IMR-90 (cell line): Measurements from ENCODE around the gene NTM.

Source experiments
- FOS ChIP-seq: fragments of 150-350 bp; IDR thresholded peaks from 2 replicates; pipeline ENCODE4 v1.6.1; 2016; ENCODE audit warnings: low read depth, low read length
- POLR2A ChIP-seq: IDR thresholded peaks from 2 replicates; pipeline ENCODE4 v1.6.1; 2012; ENCODE audit warnings: mild to moderate bottlenecking, low read depth, low read length
- RAD21 ChIP-seq: IDR thresholded peaks from 2 replicates; pipeline ENCODE4 v1.6.1; 2012; ENCODE audit warnings: low read length, improper control_type of control experiment
- TF ChIP-seq, protein P1 (sequence below): conservative IDR thresholded peaks from 2 replicates; pipeline ENCODE4 v1.5.1; 2012; ENCODE audit warnings: mild to moderate bottlenecking, low read depth, low read length, improper control_type of control experiment

DNA sequence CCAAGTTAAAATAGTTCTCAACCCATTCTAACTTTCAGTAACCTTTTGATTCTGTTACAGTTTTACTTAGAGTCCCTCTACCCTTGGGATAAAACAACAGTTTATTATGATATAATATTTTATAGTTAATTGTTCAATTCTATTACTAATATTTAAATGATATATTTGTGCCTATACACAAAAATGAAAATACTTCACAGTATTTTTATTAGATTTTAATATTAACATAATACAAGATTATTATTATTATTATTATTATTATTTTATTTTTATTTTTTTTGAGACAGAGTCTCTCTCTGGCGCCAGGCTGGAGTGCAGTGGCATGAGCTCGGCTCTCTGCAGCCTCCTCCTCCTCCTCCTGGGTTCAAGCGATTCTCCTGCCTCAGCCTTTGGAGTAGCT is 416.7 kb downstream of the NTM start:
- TF ChIP-seq, protein P1, sequence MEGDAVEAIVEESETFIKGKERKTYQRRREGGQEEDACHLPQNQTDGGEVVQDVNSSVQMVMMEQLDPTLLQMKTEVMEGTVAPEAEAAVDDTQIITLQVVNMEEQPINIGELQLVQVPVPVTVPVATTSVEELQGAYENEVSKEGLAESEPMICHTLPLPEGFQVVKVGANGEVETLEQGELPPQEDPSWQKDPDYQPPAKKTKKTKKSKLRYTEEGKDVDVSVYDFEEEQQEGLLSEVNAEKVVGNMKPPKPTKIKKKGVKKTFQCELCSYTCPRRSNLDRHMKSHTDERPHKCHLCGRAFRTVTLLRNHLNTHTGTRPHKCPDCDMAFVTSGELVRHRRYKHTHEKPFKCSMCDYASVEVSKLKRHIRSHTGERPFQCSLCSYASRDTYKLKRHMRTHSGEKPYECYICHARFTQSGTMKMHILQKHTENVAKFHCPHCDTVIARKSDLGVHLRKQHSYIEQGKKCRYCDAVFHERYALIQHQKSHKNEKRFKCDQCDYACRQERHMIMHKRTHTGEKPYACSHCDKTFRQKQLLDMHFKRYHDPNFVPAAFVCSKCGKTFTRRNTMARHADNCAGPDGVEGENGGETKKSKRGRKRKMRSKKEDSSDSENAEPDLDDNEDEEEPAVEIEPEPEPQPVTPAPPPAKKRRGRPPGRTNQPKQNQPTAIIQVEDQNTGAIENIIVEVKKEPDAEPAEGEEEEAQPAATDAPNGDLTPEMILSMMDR, result no peak
- no peak for TF ChIP-seq RAD21
- no peak for TF ChIP-seq FOS
- no peak for TF ChIP-seq POLR2A
